GM19238 (cell line): ENCODE results near the gene CACNA1G.
A peak's percentile ranks its signal among the peaks of the same experiment; 100 is the strongest.

Experiments
- DNase-seq: peaks from one replicate; pipeline ENCODE4 v3.0.0; 2011; ENCODE audit warnings: low spot score; ENCODE audit not compliant: insufficient read length

The CACNA1G gene

GRCh38 chr17:50630524-50631194 lies 70.1 kb downstream of the CACNA1G start:
- peak; percentile 65 for DNase-seq

GRCh38 chr17:50631195-50631907 lies 70.8 kb downstream of the CACNA1G start:
- DNase-seq: no peak

- DNase-seq: no peak
Observed at GRCh38 chr17:50631908-50632571, 71.5 kb downstream of the CACNA1G start.

- no peak for DNase-seq
Observed at GRCh38 chr17:50632637-50633036, 72.1 kb downstream of the CACNA1G start.

GRCh38 chr17:50633683-50634082 lies 73.2 kb downstream of the CACNA1G start:
- DNase-seq: no peak

GRCh38 chr17:50634224-50634914 lies 73.9 kb downstream of the CACNA1G start, which contains the start of gene ABCC3:
TSS of gene ABCC3 (plus strand) at chr17:50634881. CDS start at chr17:50634937, 56 bp downstream.
- no peak for DNase-seq

- DNase-seq: no peak
Observed at GRCh38 chr17:50634915-50635731, 74.6 kb downstream of the CACNA1G start.

GRCh38 chr17:50635732-50635981 lies 75.1 kb downstream of the CACNA1G start:
- DNase-seq: no peak

- no peak for DNase-seq
Observed at GRCh38 chr17:50635982-50636803, 75.7 kb downstream of the CACNA1G start.

GRCh38 chr17:50636804-50637195 lies 76.3 kb downstream of the CACNA1G start:
- DNase-seq: no peak

- no peak for DNase-seq
Observed at GRCh38 chr17:50637829-50638605, 77.5 kb downstream of the CACNA1G start.

GRCh38 chr17:50638606-50638965 lies 78.1 kb downstream of the CACNA1G start:
- DNase-seq: no peak

GRCh38 chr17:50638966-50639713 lies 78.6 kb downstream of the CACNA1G start:
- no peak for DNase-seq

GRCh38 chr17:50640686-50641351 lies 80.3 kb downstream of the CACNA1G start:
- no peak for DNase-seq

- DNase-seq: no peak
Observed at GRCh38 chr17:50641357-50641756, 80.8 kb downstream of the CACNA1G start.

GRCh38 chr17:50642071-50642721 lies 81.7 kb downstream of the CACNA1G start:
- DNase-seq: no peak

- no peak for DNase-seq
Observed at GRCh38 chr17:50642722-50643656, 82.5 kb downstream of the CACNA1G start.
